Stimulated activated CD8-positive, alpha-beta memory T cell treated with anti-CD3 and anti-CD28 coated beads, Interleukin-12 subunit alpha, Interleukin-12 subunit beta, amount 100 ng/mL, for 24 hours (primary cell): ENCODE data around the gene YPEL1.

Experiments
- DNase-seq: peaks from one replicate; pipeline ENCODE4 v3.0.0-alpha.2; 2020; ENCODE audit errors: extremely low read depth

The YPEL1 gene

DNA sequence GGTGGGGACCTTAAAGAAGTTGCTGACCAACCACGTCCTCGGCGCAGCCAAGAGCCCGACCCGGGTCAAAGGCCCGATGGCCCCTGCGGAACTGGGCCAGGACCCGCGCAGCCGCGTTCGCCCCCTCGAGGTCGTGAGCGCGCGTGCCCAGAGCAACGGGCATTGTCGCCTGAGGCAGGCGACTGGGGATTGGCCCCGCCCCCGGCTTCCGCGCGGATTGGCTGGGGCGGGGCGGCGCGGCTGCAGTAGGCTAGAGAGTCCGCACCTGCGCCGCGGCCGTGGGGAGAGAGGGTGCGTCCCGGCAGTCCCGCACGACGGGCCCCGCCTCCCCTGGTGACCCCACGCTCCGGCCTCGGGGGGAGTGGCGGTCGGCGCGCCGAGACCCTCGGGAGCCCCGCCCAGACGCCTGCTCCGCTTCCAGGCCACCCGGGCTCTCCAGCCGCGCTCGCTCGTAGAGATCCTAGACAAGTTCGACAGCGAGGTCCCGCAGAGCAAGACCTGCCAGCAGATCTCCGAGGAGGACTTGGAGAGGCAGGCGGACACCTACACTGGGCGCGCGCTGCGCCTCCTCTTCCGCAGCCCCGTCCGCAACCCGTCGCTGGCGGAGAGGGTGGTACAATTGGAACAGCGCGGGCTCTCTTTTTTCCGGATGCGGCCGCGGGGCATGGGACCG is 78.1 kb downstream of the YPEL1 start:
- peak; percentile 53 for DNase-seq

DNA sequence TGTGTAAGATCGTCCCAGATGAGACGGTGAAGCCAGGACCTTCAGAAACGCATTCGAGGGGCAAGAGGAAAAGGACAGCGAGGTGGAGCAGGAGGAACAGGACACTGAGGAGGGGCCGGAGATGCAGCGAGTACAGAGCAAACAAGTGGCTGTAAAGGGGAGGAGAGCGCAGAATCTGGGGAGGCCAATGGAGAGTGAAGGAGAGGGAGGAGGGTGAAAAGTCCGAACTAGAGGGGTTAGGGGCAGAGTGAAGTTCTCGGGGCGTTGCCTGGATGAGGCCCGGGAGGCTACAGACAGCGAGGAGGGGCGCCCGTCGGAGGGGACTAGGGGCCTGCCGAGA is 78.6 kb downstream of the YPEL1 start:
- DNase-seq: no peak

DNA sequence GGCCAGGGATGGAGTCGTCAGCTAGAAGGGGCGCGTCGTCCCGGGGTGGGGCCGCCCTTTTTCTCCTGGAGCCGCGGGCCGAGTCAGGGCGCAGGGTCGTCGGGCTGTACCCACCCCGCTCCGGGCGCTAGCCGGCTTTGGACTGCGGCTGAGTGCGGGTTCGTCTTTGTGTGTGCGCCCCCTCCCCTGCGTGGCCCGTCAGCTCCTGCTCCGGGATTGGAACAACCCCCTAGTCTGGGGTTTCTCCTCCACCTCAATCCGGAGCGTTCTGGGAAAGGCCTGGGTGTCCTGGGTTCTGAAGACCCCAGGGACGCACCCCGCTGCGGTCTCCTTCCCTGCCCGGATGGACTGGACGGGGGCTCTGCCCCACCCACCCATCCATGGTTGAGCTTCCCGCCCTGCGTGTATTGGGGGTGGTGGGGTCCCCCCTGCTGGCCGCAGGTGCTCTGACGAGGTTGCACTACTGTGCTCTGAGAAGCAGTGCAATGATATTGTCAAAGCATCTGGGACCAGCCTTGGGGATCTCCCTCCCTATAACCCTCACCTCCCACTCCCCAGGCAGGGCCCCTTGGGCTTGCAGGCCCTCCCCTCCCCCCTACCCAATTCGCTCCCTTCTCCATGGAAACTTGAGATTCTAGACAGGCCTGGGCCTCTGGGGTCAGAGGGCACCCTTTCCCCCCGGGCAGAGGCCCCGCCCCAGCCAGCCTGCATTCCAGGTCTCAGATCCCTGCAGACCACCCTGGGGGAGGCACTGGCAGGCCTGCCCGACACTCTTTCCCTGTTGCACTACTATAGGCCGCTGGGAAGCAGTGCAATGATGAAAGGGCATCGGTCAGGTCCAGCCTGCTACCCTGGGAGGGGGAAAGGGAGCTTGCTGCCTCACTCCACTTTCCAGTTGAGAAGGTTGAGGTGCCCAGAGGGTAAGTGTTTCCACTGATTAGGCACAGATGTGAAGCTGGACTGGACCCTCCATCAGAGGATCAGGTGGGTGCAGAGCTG is 82.7 kb downstream of the YPEL1 start:
- DNase-seq: no peak

DNA sequence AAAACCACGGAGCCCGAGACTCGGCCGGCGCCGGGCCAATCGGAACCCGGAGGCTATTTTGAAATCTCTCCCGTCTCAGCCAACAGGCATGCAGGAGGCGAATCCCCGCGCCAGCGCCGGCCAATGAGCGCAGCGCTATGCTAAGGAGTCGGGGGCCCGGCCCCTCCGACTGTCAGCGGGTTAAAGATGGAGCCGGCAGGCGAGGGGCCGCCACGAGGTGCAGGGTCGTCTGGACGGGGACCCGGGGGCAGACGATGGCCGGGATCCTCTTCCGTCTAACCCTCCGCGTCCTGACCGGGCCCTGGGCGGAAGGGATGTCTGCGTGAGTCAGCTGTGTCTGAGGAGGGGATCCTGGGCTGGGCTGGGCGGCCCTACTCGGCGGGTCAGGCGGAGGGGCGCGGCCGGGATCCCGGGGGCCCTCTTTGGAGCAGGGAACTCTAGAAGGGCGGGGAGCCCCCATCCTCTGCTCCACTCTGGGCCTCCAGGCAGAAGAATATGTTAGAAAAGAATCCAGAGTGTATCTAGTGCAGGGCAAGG is 83.5 kb downstream of the YPEL1 start:
- peak; percentile 73 for DNase-seq

DNA sequence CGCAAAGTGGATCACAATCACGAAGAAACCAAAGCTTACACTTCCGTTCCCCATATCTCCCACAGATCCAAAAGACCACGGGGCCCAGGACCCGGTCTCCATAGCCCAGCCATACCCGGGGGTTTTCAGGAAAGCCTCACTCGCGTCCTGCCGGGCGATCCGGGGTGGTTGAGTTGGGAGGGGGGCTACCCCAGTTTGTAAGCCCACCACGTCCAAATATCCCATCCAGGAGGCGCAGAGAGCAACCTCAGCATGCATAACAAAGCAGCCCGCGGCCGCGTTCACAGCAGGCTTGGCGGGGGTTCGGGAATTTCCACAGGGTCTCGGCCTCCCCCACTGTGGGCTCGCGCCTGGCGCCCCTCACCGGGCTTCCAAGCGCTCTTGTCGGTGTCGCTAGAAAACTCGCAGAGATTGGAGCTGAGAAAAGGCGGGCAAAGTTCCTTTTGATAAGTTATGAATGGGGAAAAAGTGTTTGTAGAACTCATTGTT is 84.0 kb downstream of the YPEL1 start:
- no peak for DNase-seq

DNA sequence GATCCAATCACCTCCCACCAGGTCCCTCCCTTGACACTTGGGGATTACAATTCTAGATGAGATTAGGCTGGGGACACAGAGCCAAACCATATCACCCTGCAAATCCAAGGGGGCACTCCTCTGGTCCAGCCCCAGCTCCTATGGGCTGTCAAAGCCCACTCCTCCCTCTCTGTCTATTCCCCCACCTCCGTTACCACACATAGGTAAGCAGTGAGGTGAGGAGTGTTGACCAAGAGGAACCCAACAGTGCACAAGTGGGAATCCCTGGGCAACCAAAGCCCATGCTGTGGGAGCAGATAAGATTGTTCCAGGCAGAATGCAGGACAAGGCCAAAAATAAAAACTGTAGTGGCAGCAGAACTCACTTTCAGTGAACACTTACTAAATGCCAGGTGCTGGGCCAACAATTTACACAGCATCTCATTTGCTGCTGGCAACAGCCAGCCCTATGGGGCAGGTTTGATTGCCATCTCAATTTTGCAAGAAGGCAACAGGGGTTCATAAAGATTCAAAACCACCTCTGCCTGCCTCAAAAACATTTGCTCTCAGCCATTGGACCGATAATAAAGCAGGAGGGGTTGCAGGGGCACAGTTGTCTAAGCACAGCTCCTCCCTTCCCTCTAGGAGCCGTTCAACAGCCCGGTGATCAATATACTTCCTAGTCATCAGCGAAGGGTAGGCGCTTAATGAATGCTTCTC is 84.6 kb downstream of the YPEL1 start:
- DNase-seq: no peak

DNA sequence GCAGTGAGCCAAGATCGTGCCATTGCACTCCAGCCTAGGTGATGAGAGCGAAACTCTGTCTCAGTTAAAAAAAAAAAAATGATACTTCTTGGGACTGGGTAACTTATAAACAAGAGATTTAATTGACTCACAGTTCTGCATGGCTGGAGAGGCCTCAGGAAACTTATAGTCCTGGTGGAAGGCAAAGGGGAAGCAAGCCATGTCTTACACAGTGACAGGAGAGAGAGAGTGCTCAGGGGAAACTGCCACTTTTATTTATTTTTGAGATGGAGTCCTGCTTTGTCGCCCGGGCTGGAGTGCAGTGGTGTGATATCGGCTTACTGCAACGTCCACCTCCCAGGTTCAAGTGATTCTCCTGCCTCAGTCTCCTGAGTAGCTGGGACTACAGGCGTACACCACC is 85.3 kb downstream of the YPEL1 start:
- no peak for DNase-seq
